Neural cell (in vitro differentiated cells): Measurements from ENCODE around the gene SPHK2. TPM values are rescaled to one million over a fixed set of nuclear protein-coding genes. Genes with fewer than 3 reads are reported as not detected.

ENCODE experiments used
- H2AFZ ChIP-seq: fragments of 200-600, 300-800 bp; sonication (generic), shearing (Covaris generic); 2 replicates; pipeline ENCODE4 v1.6.0; 2014; ENCODE audit warnings: low read depth, mild to moderate bottlenecking, antibody characterized with exemption, low read length, moderate library complexity
- H3F3A ChIP-seq: fragments of 200-600 bp; shearing (Covaris generic); 2 replicates; pipeline ENCODE4 v1.6.1; 2016; ENCODE audit warnings: mild to moderate bottlenecking, moderate library complexity, mixed read lengths, antibody characterized with exemption, low read length; ENCODE audit not compliant: insufficient read depth, poor library complexity, severe bottlenecking
- H3K27ac ChIP-seq: fragments of 200-600, 300-800 bp; sonication (generic), shearing (Covaris generic); 2 replicates; pipeline ENCODE4 v1.5.1; 2014; ENCODE audit warnings: mild to moderate bottlenecking, low read length, moderate library complexity
- H3K27me3 ChIP-seq: fragments of 300-800, 200-600 bp; sonication (generic), shearing (Covaris generic); 2 replicates; pipeline ENCODE4 v1.6.0; 2014; ENCODE audit warnings: mild to moderate bottlenecking, low read depth, low read length, moderate library complexity; ENCODE audit not compliant: insufficient read depth
- H3K36me3 ChIP-seq: fragments of 300-800, 200-600 bp; sonication (generic), shearing (Covaris generic); 2 replicates; pipeline ENCODE4 v1.5.1; 2014; ENCODE audit warnings: mild to moderate bottlenecking, antibody characterized with exemption, low read length, moderate library complexity; ENCODE audit not compliant: insufficient read depth
- H3K4me2 ChIP-seq: fragments of 300-800, 200-600 bp; sonication (generic), shearing (Covaris generic); 2 replicates; pipeline ENCODE4 v1.6.0; 2014; ENCODE audit warnings: mild to moderate bottlenecking, low read length
- H3K4me3 ChIP-seq: fragments of 300-800, 200-600 bp; sonication (generic), shearing (Covaris generic); 2 replicates; pipeline ENCODE4 v1.5.1; 2014; ENCODE audit warnings: mild to moderate bottlenecking, low read length, moderate library complexity
- H3K79me2 ChIP-seq: fragments of 200-600 bp; shearing (Covaris generic); replicated peaks from 2 replicates; pipeline ENCODE4 v1.6.0; 2014; ENCODE audit warnings: mild to moderate bottlenecking, low read length, moderate library complexity; ENCODE audit not compliant: insufficient read depth
- H3K9ac ChIP-seq: fragments of 300-800, 200-600 bp; sonication (generic), shearing (Covaris generic); 2 replicates; pipeline ENCODE4 v1.6.1; 2016; ENCODE audit warnings: mild to moderate bottlenecking, low read length, mixed read lengths
- H3K9me2 ChIP-seq: fragments of 200-600 bp; shearing (Covaris generic); 2 replicates; pipeline ENCODE4 v1.6.1; 2016; ENCODE audit warnings: mild to moderate bottlenecking, low read length, mixed read lengths; ENCODE audit not compliant: insufficient read depth
- H3K9me3 ChIP-seq: fragments of 200-600, 300-800 bp; sonication (generic), shearing (Covaris generic); 2 replicates; pipeline ENCODE4 v1.6.1; 2016; ENCODE audit warnings: mild to moderate bottlenecking, mixed run types, low read length, moderate library complexity, mixed read lengths
- H4K20me1 ChIP-seq: fragments of 200-600 bp; shearing (Covaris generic); 2 replicates; pipeline ENCODE4 v1.6.1; 2016; ENCODE audit warnings: mild to moderate bottlenecking, mixed run types; ENCODE audit not compliant: insufficient read depth
- EP300 ChIP-seq: fragments of 450-650 bp; conservative IDR thresholded peaks from 2 replicates; pipeline ENCODE4 v1.6.1; 2014; ENCODE audit warnings: antibody characterized with exemption, mild to moderate bottlenecking, moderate library complexity; ENCODE audit not compliant: poor library complexity, severe bottlenecking
- EZH2 ChIP-seq: fragments of 200-600, 300-800 bp; shearing (Covaris generic), sonication (generic); IDR thresholded peaks from 2 replicates; pipeline ENCODE4 v1.6.1; 2014; ENCODE audit warnings: antibody characterized with exemption, low read length, borderline replicate concordance, mild to moderate bottlenecking; ENCODE audit not compliant: insufficient read depth, poor library complexity, severe bottlenecking
- MXI1 ChIP-seq: fragments of 450-650 bp; conservative IDR thresholded peaks from 2 replicates; pipeline ENCODE4 v1.6.1; 2014; ENCODE audit warnings: antibody characterized with exemption, mild to moderate bottlenecking; ENCODE audit not compliant: poor library complexity, severe bottlenecking
- POLR2AphosphoS5 ChIP-seq: IDR thresholded peaks from 2 replicates; pipeline ENCODE4 v1.6.1; 2012
- RAD21 ChIP-seq: fragments of 450-650 bp; conservative IDR thresholded peaks from 2 replicates; pipeline ENCODE4 v1.6.1; 2014; ENCODE audit warnings: antibody characterized with exemption, mild to moderate bottlenecking, moderate library complexity
- SMC3 ChIP-seq: fragments of 450-650 bp; conservative IDR thresholded peaks from 2 replicates; pipeline ENCODE4 v1.6.1; 2014; ENCODE audit warnings: antibody characterized with exemption, mild to moderate bottlenecking, moderate library complexity; ENCODE audit not compliant: poor library complexity
- TAF1 ChIP-seq: IDR thresholded peaks from 2 replicates; pipeline ENCODE4 v1.6.1; 2012; ENCODE audit warnings: low read depth
- polyA plus RNA-seq: library from polyadenylated mRNA; depleted of rRNA; stranded (reverse); fragments of >200 nt; gene quantifications from 2 replicates; pipeline ENCODE4 v1.2.3, GENCODE V29; 2014
- TF ChIP-seq, protein P1 (sequence below): fragments of 450-650 bp; IDR thresholded peaks from 2 replicates; pipeline ENCODE4 v1.5.1; 2014; ENCODE audit warnings: antibody characterized with exemption, mild to moderate bottlenecking, moderate library complexity; ENCODE audit not compliant: poor library complexity, severe bottlenecking
- TF ChIP-seq, protein P2 (sequence below): IDR thresholded peaks from 2 replicates; pipeline ENCODE4 v1.6.1; 2012; ENCODE audit warnings: borderline replicate concordance

The SPHK2 gene
- polyA plus RNA-seq, 1 donor from 2014 or later: 22.6 TPM

DNA sequence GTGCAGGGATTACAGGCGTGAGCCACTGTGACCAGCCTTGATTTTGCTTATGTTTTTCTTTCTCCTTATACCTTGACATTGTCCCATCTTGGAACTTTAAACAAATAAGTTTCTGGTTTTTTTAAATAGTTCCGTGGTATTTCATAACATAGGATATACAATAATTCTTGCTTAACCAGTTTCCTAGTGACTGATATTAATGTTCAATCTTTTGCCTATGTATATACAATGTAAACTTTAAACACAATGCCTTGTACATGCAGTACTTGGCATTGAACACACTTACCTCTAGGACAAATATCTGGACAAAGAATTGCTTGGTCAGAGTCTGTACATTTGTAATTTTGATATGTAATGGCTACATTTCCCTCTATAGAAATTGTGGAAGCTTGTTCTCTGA lies 37.1 kb upstream of the SPHK2 start:
- H3K4me2 ChIP-seq: no peak overlapping the region
- no peaks in the 10 kb centered on the region for H3K27me3 ChIP-seq
- no peaks in the 10 kb centered on the region for H3K9me3 ChIP-seq
- no peak overlapping the region for H2AFZ ChIP-seq
- H3K79me2 ChIP-seq: no peaks in the 10 kb centered on the region
- no peak overlapping the region for H3K9ac ChIP-seq
- H4K20me1 ChIP-seq: no peaks in the 10 kb centered on the region
- H3K27ac ChIP-seq: no peak overlapping the region
- H3K4me3 ChIP-seq: no peak overlapping the region
- H3F3A ChIP-seq: no peaks in the 10 kb centered on the region
- no peaks in the 10 kb centered on the region for H3K36me3 ChIP-seq
- TF ChIP-seq EP300 (no peak), TAF1 (no peak), POLR2AphosphoS5 (no peak), RAD21 (no peak), EZH2 (no peak), MXI1 (no peak), SMC3 (no peak)
- TF ChIP-seq, protein P1, sequence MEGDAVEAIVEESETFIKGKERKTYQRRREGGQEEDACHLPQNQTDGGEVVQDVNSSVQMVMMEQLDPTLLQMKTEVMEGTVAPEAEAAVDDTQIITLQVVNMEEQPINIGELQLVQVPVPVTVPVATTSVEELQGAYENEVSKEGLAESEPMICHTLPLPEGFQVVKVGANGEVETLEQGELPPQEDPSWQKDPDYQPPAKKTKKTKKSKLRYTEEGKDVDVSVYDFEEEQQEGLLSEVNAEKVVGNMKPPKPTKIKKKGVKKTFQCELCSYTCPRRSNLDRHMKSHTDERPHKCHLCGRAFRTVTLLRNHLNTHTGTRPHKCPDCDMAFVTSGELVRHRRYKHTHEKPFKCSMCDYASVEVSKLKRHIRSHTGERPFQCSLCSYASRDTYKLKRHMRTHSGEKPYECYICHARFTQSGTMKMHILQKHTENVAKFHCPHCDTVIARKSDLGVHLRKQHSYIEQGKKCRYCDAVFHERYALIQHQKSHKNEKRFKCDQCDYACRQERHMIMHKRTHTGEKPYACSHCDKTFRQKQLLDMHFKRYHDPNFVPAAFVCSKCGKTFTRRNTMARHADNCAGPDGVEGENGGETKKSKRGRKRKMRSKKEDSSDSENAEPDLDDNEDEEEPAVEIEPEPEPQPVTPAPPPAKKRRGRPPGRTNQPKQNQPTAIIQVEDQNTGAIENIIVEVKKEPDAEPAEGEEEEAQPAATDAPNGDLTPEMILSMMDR: no peak
- H3K9me2 ChIP-seq: no peaks in the 10 kb centered on the region

DNA sequence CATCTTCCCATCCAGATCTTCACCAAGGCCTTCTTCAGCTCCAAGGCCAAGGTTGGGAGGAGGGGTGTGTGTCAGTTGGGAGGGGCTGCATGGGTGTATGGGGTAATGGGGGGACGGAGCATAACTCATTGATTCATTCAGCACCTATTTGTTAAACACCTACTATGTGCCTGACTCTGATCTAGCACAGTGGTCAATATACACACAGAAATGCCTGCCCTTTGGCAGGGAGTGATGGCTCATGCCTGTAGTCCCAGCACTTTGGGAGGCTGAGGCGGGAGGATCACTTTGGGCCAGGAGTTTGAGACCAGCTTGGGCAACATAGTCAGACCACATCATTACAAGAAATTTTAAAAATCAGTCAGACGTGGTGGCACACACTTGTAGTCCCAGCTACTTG lies 31.9 kb upstream of the SPHK2 start:
- no peaks in the 10 kb centered on the region for H3F3A ChIP-seq
- H3K4me3 ChIP-seq: no peak overlapping the region
- no peak overlapping the region for H3K4me2 ChIP-seq
- no peaks in the 10 kb centered on the region for H3K9me2 ChIP-seq
- no peak for TF ChIP-seq POLR2AphosphoS5
- no peak for TF ChIP-seq EZH2
- no peak for TF ChIP-seq EP300
- no peak for TF ChIP-seq MXI1
- no peak for TF ChIP-seq RAD21
- TF ChIP-seq SMC3: no peak
- TF ChIP-seq, protein P2, sequence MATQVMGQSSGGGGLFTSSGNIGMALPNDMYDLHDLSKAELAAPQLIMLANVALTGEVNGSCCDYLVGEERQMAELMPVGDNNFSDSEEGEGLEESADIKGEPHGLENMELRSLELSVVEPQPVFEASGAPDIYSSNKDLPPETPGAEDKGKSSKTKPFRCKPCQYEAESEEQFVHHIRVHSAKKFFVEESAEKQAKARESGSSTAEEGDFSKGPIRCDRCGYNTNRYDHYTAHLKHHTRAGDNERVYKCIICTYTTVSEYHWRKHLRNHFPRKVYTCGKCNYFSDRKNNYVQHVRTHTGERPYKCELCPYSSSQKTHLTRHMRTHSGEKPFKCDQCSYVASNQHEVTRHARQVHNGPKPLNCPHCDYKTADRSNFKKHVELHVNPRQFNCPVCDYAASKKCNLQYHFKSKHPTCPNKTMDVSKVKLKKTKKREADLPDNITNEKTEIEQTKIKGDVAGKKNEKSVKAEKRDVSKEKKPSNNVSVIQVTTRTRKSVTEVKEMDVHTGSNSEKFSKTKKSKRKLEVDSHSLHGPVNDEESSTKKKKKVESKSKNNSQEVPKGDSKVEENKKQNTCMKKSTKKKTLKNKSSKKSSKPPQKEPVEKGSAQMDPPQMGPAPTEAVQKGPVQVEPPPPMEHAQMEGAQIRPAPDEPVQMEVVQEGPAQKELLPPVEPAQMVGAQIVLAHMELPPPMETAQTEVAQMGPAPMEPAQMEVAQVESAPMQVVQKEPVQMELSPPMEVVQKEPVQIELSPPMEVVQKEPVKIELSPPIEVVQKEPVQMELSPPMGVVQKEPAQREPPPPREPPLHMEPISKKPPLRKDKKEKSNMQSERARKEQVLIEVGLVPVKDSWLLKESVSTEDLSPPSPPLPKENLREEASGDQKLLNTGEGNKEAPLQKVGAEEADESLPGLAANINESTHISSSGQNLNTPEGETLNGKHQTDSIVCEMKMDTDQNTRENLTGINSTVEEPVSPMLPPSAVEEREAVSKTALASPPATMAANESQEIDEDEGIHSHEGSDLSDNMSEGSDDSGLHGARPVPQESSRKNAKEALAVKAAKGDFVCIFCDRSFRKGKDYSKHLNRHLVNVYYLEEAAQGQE: no peak
- no peak overlapping the region for H3K27ac ChIP-seq
- no peak overlapping the region for H3K9ac ChIP-seq
- H3K79me2 ChIP-seq: no peaks in the 10 kb centered on the region
- H3K36me3 ChIP-seq: no peaks in the 10 kb centered on the region
- no peaks in the 10 kb centered on the region for H4K20me1 ChIP-seq
- H3K27me3 ChIP-seq: peaks cover 4% of the 10 kb centered on the region
- no peaks in the 10 kb centered on the region for H3K9me3 ChIP-seq
- no peak overlapping the region for H2AFZ ChIP-seq
